NCI-H69 (cell line): ENCODE results near the gene WSB1.

ENCODE experiments used
- DNase-seq: peaks from one replicate; lab custom pipeline; 2025; lab: John Stamatoyannopoulos, UW

The WSB1 gene

DNA sequence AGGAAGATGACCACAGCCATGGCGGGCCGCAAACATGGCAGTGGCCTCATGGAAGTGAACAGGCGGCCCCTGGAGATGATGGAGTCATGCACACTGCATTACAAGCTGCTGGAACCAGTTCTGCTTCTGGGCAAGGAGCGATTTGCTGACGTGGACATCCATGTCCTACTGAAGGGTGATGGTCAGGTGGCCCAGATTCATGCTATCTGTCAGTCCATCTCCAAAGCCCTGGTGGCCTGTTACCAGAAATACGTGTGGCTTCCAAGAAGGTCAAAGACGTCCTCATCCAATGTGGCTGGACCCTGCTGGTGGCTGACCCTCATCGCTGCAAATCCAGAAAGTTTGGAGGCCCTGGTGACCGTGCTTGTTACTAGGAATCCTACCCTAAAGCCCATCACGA, 13.4 kb upstream of the WSB1 start:
- DNase-seq: no peak

DNA sequence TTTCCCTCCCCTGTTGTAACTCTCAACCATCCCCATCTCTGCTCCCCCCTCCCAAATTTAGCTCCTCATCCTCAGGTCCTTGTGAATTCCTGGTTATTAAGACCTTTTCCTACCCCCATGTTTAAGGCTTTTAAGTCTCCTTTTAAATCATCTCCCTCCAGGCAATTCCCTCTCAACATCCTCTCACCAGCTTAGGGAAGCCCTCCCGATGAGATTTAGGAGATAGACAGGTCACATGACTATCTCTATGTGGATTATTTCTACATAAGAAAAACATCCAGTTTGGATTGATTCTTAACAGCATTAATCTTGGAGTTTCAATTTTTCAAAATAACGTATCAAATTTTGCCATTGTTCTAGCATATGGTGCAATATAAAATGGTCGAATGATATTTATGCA, 12.5 kb upstream of the WSB1 start:
- DNase-seq: no peak

DNA sequence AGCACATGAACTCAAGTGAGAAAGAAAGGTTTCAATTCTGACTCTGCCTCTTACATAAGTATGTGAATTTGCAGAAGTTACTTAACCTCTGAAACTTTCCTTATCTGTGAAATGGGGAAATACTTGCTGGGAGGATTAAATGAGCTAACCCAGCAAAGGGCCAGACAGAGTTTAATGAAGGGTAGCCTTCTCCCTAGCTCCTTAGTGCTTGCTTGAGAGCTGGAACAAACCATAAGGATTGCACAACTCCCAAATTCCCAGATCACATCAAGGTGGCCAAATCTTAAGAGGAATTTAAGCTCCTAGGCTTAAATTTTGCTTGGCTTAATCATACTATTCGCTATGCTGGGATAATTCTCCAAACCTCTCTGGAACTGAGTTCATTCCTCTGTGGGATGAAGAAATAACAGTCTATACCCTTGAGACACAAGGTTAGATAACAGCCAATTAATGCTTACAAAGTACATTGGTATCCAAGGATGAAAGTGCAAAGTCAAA, 11.8 kb upstream of the WSB1 start:
- no peak for DNase-seq

DNA sequence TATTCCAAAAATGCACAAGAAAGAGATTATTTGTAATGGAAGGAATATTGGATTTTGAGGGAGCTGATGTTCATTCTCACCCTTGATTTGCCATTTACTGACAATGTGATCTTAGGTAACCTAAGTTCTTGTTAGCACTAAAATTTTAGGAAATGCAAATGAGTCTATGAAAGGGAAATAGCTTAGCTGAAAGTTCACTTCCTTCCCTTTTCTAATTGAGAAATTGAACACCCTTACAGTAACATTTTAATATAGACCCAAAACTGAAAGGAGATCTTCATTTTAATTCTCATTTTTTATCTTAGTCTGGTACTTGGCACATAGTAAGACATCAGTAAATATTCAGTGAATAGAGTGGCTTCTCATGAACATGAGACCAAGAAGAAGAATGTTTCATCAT, 10.9 kb upstream of the WSB1 start:
- DNase-seq: no peak

DNA sequence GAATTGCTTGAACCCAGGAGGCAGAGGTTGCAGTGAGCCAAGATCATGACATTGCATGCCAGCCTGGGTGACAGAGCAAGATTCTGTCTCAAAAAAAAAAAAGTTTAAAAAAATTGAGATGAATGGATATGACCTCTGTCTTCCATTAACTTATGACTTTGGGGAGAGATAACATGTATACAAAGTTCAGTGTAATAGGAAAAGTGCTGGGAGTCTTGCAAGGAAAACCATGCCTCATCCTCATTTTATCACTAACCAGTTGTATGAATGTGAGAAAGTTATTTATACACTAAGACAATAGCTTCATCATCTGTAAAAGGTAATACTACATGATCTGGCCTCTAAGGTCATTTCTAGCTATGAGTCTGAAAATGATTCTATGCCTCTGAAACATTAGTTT, 10.2 kb upstream of the WSB1 start:
- no peak for DNase-seq

DNA sequence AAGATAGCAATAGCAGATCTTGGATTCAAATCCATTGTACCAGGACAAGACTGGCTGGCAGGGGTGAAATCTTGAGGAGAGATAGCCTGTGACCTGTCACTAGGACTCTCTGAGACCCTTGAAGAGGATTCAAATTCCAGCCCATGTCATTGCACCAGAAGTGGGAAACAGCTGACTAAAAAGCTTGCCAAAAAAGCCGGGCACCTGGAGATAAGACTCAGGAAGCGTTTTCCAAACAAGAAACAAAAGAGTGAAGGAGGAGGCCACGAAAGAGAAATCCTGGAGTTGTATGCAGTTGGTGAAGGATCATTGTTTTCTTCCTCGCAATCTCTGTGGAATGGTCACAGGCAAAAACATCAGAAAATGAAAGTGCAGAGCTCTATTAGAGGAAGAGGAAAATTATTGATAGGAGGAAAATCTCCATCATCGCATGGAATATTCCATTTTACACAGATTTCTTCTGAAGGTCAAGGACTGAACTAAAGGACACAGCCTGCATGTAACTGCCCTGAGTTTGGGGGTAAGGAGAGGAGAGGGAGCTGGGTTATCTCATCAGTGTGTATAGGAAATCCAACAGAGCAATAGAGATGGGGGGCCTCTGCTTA, 9.0 kb upstream of the WSB1 start:
- DNase-seq: no peak

DNA sequence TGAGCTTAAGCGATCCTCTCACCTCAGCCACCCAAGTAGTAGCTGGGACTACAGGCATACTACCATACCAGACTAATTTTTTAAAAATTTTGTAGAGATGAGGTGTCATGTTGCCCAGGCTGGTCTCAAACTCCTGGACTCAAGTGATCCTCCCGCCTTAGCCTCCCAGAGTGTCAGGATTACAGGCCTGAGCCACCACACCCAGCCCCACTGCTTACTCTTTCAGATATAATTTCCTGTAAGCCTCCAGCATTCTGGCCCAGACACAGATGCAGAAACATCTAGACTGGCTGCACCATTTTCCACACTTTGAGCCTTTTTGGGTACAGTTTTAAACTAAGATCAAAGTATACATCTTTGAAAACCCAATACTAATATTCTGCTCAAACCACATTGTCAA, 8.4 kb upstream of the WSB1 start:
- DNase-seq: no peak

DNA sequence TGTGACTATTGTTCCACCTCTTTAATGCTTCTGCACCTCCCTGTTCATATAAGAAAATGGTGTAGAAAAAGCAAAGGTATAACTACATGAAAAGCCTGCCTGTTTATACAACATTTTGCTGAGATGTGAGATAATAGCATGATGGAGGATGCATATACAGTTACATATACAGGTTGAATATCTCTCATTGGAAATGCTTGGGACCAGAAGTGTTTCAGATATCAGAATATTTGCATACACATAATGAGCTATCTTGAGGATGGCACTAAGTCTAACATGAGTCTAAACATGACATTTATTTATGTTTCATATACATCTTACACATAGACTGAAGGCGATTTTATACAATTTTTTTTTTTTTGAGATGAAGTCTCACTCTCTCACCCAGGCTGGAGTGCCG, 5.7 kb upstream of the WSB1 start:
- DNase-seq: no peak

DNA sequence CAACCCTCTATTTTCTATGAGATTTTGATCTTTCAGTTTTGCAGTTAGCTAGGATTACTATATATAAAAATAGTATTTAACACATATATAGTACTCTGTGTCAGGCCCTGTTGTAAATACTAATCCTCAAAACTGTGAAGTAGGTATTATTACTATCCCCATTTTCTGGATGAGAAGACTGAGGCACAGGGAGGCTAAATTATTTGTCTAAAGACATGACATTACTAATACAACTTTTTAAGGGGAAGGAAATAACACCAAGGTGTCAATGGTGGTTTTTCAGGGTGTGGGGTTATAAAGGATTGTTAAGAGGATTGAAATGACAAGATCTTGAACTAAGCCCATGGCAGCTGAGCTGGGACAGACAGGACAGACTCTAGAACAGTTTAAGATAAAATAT, 4.1 kb upstream of the WSB1 start:
- no peak for DNase-seq

DNA sequence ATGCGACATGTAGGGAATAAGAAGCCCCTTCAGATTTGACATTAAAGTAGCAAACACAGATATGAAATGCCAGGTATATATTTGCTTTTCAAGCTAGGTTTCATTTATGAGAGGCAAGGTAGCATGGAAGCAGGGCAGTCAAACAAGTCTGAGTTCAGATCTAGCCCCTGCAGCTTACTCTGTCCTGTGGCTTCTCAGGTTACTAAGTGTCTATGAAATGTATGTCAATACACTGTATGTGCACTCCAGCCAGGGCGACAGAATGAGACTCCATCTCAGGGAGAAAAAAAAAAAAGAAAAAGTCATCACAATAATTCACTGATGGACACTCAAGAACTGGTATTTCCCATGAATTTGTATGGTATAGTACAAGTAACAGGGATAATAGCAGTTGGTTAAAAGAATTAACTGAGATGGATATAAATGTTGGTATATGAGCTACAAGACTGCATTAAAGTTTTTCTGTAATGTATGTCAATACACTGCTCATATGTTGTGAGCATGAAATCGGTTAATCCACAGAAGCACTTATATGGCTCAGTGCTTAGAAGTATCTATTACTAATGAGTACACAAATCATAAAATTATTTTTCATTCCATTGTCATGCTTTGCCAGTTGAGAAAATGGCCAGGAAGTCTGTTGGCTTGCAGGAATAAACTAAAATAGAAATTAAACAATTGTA, 2.9 kb upstream of the WSB1 start:
- peak; percentile 46 for DNase-seq

DNA sequence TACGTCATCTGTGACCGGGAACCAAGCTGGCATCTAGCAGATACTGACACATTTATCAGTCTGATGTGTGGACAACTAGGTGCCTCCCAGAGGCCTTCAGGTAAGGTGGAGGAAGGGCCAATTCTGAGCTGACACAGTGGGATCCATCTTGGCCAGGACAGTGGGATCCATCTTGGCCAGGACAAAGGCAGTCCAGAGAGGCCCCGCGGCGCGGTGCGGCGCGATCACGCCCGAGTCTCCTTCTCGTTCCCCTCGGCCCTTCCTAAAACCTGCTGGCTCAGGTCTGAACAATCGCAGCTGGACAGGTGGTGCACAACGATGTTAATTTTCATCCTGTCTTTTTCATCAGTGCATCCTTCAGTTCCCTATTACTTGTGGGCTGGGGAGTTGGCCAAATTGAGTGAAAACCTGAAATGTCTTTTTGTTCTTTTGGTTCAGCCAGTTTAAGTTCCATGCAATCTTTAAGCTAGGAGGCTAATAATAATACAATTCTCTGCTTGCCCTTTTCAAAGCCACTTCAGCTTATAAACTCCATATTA, 486 bp upstream of the WSB1 start:
- DNase-seq: peak; percentile 70

DNA sequence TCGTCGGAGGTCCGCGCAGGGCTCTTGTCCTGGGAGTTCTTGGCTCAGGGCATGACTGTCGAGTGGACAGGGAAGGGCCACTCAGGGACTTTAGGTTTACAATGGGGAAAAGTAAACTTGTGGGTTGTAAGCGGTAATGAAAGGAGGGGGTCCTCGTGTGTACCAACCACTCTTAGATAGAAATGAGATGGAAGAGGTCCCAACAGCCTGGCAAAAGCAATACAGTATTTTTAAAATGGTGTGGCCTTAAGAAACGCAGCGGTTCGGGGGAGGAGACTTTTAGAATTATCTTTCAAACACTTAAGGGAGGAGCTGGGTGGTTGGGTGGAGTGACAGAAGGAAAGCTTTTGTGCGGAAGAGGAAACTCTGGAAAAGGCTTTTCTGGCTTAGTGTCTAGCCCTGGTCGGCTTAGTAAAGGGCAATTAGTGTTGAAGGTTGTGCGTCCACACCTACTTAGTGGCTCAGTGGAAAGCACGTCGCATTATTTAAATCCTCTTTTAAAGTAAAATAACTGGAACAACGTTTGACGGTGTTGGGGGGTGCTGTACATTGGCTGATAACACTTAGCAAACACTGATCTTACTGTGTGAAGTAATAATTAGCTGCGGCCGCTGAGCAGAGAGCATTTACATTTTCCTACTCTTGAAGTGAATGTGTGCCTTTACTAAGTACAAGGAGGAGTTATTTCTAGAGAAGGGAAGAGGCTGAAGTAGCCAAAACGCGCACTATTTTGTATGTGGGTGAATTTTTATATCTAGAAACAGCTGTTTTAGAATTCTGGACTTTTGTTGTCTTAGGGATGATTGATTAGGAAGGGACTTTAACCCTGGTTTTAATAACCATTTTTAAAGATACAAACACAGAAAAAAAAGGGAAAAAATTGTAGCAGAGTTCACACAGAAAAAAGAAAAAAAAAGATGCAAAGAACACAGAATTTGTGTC, 1.0 kb downstream of the WSB1 start:
- DNase-seq: peak; percentile 83

DNA sequence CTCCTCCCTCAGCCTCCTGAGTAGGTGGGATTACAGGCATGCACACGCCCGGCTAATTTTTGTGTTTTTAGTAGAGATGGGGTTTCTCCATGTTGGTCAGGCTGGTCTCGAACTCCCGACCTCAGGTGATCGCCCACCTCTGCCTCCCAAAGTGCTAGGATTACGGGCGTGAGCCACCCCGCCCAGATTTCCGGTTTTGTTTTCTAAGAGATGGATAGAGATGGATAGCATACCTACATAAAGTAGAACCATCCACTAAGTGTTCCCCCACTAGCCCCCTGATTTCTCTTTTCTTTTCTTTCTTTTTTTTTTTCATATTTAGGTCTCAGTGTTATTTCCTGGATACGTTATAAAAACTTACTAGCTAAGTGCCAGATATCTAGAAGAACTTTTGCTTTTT, 2.0 kb downstream of the WSB1 start:
- peak; percentile 18 for DNase-seq

DNA sequence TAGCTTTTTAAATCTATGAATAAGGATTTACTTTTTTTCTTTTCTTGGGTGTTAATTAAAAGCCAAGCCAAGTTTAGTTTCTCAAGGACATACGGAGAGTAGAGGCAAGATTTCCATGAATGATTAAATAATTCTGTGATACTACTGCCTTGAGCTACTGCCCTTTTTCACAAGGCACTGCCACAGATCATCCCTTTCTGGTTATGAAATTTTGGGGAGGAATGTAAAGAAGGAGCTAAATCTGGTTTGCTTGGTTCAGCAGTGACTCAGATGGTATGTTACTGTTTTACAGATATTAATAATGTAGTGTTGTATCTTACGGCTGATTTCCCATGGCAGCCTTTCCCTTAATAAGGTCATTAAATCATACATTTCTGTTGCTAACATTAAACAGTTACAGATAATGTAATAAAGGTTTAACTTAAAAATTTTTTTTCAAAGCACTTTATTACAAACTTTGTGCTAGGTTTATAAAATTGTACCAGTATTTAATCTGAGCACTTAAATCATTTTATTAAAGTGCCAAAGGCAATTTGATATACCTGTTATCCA, 2.6 kb downstream of the WSB1 start:
- DNase-seq: no peak

DNA sequence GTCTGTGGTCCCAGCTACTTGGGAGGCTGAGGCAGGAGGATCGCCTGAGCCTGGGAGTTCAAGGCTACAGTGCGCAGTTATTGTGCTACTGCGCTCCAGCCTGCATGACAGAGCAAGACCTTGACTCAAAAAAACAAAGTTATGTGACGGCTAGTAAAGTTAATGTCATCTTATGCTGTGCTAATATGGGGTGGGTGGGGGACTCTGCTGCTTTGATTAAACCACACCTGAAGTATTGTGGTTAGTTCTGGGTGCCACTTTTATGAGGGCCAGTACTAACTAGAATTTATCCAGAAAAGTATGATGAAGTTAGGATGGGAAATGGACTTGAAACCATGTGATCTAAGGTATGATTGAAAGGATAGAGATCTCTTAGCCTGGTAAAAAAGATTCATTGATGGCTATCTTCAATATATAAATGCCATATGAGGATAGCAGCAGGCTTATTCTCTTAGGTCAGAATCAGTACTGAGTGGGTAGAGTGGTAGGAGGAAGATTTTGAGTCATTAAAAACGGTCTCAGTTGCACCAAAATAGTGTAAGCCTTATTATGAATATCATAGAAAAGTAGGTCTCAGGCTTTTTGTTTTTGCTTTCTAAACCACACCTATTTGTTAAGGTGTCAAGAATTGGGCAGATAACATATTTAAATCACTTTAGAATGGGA, 5.6 kb downstream of the WSB1 start:
- DNase-seq: no peak

DNA sequence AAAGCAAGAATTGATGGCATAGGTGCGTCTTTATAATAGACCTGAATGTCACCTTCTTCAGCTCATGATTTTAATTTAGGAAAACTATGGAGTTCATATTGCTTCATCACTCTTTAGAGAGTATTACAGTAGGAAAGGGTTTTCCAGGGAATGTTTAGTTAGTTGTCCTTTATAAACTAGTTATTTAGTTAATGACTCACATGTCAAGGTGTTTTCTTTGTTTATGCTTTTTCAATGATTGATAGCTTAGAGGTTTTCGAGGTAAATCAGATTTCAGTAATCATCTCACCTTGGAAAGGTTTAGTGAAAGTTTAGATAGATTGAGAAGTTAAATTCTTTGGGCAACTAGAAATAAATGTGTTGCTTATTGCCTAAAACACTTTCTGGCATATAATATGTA, 9.8 kb downstream of the WSB1 start:
- no peak for DNase-seq

DNA sequence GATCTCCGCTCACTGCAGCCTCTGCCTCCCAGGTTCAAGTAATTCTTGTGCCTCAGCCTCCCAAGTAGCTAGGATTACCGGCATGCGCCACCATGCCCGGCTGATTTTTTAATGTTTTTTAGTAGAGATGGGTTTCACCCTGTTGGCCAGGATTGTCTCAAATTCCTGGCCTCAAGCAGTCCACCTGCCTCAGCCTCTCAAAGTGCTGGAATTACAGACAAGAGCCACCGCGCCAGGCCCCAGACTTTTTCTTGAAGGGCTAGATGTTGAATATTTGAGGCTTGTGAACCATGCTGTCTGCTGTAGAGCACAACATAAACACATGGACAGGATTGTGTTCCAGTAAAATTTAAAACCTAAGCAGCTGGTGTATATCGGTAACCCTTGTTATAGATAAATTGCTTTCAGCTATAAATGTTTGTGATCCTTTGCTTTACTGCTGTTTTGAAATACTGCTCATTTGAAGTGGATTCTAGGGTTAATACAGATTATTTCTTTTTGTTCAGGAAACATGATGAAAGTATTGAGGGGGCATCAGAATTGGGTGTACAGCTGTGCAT, 12.4 kb downstream of the WSB1 start:
- no peak for DNase-seq

DNA sequence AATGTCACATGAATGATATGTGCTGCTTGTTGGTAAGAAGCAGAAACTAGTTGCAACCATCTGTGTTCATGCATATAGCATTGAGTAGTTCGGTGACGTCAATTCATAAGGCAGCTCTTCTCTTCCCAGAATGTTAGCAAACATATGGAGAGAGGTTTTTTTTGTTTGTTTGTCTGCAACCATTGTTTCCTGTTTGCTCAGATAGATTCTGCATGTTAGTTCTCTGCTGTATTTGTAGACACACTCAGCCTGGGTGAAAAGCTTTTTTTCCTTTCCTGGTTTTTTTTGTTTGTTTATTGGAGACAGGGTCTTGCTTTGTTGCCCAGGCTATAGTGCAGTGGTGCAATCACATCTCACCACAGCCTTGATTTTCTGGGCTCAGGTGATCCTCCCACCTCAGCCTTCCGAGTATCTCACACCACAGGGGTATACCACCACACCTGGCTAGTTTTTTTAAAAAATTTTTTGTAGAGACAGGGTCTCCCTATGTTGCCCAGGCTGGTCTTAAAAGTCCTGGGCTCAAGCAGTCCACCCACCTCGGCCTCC, 16.7 kb downstream of the WSB1 start:
- no peak for DNase-seq

DNA sequence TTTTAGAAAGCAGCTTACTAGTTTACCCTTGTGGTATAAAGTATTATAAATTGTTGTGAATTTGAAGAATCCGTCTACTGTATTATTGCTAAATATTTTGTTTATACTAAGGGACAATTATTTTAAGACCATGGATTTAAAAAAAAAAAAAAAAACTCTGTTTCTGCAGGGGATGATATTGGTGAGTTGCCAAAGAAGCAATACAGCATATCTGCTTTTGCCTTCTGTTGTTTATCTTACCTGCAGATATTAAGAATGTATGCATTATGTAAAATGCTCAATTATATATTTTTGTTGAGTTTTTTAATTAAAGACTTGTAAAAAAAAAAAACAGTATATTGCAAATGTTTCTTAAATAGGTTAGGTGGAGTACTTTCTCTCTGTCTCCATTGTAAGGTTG, 19.4 kb downstream of the WSB1 start:
- DNase-seq: no peak

DNA sequence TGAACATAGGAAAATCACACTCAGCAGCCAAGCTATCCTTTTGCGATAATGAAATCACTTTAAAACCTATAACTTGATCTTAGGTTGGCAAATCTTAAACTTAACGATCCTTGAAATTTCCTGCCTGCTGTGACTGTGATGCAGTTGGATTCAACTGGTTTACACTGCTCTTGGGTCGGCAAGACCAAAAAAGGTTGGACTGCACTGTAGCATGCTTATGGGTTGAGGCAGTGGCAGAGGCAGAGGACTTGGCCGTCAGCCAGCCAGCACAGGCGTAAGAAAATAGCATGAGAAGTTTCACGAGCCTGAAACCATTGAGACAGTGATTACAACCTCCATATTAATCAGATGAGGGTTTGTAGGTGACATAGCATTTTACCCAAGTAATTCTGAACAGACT, 21.4 kb downstream of the WSB1 start:
- peak; percentile 43 for DNase-seq

DNA sequence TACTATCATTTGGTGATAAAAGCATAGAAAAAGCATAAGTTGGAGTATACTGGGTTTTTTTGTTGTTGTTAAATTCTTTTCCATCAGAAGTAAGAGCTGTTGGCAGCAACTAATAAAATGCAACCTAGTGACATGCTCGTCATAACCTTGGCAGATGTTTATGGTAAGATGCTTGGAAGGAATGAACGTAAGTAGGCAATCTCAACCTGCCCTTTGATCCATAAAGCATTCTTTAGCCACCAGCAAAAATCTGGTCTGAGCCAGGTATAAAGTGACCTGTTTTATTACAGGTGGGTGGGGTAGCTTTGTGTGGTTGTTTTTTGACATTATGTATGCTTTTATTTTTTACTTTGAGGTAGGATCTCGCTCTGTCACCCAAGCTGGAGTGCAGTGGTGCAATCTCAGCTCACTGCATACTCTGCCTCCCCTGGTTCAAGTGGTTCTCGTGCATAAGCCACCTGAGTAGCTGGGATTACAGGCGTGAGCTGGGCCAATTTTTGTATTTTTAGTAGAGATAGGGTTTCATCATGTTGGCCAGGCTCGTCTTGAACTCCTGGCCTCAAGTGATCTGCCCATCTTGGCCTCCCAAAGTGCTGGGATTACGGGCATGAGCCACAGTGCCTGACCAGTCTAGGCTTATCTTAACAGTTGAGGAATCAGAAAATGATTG, 22.0 kb downstream of the WSB1 start:
- no peak for DNase-seq
